Measurements from ENCODE around the gene C9orf153. TPM values are rescaled to one million over a fixed set of nuclear protein-coding genes. Genes with fewer than 3 reads are reported as not detected.

The C9orf153 gene
- total RNA-seq: 0.18 and 0.43 TPM in 2 replicates

GRCh38 chr9:86259557-86259956, at the start of gene C9orf153:
Gene C9orf153 (minus strand): TSS chr9:86259657. CDS start chr9:86229603, 30,054 bp downstream.

DNA sequence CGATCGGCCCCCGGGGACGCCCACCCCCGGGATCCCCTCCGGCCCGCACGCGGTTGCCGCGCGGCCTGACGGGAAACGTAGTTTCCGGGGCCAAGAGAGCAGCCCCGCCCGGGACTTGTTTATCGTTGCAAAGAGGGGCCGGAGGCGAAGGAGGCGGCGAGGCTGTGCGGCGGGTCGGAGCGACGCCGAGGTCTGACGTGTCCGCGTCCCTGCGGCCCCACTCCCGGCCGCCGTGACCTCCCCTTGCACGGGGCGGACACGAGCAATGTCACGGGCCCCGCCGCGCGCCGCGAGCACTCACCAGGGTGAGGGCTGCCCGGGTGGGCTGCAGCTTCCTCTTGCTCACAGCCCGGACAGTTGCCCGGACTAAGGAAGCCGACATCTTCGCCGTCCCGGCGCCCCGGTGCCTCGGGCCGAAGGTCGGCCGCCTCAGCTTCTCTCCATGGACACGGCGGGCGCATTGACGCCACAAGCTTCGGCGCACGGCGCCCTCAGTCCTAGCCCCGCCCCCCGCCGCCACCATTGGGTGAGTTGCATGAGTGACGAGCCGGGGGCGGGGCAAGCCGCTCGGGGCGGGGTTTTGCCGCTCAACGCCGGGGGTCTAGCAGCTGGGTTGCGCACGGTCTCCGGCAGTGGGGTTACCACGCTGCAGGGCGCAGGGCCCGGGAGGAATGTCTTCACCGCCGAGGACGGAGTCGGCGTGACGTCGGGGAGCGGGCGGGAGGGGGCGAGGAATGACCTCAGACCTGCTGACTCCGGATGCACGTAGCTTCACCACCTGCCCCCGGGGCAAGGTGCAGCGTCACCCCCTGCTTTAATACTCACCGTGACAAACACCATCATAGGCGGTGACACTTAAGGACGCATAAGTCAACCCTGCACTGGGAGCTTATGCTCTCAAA, 22.9 kb upstream of the C9orf153 start, which contains the start of gene ISCA1:
TSS of gene ISCA1 (minus strand) at position 462 of the 902 bp plus-strand sequence. CDS start at position 382, 80 bp downstream.

Other genes starting within 250 kb of the C9orf153 start
- gene GOLM1, start 160.1 kb downstream of the C9orf153 start, total RNA-seq: 56.9 and 81.4 TPM in 2 replicates
- 17.6 and 25.2 TPM in 2 replicates for gene ISCA1, start 22.9 kb upstream of the C9orf153 start, total RNA-seq
- 32.0 and 51.9 TPM in 2 replicates for gene TUT7, start 94.8 kb upstream of the C9orf153 start, total RNA-seq